ENCODE data around the gene FLT3LG.
"Not testable (repeated sequence)": the region's sequence is repeated elsewhere in the genome, so short reads cannot be mapped to it uniquely, and the experiment has no call there.

The FLT3LG gene

DNA sequence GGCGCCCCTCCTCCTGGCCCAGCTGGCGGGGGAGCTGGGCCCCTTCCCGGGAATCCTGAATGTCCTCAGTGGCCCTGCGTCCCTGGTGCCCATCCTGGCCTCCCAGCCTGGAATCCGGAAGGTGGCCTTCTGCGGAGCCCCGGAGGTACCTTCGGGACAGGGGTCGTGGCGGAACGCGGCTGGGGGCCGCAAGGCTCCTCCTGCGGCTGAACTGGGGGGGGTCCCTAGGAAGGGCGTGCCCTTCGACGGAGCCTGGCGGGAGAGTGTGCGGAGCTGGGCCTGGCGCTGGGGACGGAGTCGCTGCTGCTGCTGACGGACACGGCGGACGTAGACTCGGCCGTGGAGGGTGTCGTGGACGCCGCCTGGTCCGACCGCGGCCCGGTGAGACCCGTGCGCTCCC, 12.4 kb upstream of the FLT3LG start:
- DNase-seq = no peak

DNA sequence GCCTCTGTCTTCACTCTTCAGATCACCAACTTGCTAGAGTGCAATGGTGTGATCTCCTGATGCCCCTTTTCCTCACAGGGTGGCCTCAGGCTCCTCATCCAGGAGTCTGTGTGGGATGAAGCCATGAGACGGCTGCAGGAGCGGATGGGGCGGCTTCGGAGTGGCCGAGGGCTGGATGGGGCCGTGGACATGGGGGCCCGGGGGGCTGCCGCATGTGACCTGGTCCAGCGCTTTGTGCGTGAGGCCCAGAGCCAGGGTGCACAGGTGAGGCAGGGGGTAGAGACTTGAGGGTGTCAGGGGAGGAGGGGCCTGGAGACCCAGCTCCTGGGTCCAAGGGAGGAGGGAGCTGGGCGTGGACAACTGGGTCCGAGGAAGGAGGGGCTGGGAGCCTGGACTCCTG, 11.5 kb upstream of the FLT3LG start:
- no peak for DNase-seq

DNA sequence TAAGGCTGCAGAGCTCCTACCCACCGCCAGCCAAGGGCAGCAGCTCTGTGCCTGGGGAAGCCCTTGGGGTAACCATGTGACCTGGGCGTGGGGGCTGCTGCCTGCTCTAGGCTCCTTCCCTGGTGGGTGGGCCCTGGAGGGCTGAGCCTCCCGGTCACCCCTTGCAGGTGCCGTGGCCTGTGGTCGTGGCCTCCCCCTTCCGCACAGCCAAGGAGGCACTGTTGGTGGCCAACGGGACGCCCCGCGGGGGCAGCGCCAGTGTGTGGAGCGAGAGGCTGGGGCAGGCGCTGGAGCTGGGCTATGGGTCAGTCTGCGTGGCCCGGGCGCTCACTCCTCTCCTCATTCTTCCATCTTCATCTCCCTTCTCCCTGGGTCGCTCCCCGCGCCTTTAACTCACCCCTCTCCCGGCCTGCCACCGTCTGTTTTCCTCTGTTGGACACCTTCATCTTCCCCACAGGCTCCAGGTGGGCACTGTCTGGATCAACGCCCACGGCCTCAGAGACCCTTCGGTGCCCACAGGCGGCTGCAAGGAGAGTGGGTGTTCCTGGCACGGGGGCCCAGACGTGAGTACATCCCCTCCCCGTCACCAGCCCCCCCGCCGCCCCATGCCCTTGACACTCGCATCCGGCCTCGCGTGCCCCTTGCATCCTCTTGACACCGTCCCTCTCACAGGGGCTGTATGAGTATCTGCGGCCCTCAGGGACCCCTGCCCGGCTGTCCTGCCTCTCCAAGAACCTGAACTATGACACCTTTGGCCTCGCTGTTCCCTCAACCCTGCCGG, 9.9 kb upstream of the FLT3LG start:
- DNase-seq = no peak

DNA sequence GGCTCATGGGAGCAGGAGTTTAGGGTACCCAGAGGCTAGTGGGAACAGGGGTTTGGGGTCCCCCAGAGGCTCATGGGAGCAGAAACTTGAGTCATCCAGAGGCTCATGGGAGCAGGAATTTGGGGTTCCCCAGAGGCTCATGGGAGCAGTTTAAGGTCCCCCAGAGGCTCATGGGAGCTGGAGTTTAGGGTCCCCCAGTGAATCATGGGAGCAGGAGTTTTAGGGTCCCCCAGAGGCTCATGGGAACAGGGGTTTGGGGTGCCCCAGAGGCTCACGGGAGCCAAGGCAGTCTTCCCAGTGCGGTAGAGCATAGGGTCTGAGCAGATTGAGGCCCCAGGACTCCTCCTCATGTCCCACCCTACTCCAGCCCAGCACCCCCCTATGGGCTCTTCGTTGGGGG, 8.6 kb upstream of the FLT3LG start:
- no peak for DNase-seq

DNA sequence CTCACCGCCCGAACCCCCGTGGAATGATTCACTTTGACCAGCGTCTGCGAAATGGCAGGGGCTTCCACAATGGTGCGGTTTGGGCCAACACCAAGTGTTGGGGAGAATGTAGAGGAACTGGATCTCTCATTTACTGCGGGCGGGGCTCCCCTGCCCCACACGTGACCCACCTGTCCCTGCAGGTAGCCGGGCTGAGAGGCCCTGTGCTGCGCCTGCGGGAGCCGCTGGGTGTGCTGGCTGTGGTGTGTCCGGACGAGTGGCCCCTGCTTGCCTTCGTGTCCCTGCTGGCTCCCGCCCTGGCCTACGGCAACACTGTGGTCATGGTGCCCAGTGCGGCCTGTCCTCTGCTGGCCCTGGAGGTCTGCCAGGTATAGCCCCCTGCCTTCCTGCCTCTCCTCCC, 5.8 kb upstream of the FLT3LG start:
- DNase-seq = no peak

DNA sequence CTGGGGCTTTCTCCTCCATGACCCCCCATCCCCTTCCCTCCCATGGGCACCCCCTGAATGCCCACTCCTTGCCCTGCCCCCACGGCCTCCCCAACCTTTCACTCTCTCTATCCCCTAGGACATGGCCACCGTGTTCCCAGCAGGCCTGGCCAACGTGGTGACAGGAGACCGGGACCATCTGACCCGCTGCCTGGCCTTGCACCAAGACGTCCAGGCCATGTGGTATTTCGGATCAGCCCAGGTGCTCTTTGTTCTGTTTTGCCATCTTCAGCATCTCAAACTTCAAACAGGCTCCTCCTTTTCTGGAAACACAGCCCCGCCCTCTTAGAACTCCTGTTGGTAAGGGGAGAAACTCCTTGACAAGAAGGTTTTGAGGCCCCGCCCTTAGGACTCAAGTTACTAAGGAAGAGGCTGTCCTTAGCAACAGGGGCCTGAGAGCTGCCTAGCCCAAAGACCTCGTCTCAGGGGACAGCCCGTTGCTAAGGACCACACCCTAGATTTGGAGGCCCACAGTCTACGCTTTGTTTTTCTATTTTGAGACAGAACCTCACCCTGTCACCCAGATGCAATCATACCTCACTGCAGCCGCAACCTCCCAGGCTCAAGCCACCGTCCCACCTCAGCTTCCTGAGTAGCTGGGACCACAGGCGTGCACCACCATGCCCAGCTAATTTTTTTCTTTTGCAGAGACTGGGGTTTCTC, 5.1 kb upstream of the FLT3LG start:
- DNase-seq = no peak

DNA sequence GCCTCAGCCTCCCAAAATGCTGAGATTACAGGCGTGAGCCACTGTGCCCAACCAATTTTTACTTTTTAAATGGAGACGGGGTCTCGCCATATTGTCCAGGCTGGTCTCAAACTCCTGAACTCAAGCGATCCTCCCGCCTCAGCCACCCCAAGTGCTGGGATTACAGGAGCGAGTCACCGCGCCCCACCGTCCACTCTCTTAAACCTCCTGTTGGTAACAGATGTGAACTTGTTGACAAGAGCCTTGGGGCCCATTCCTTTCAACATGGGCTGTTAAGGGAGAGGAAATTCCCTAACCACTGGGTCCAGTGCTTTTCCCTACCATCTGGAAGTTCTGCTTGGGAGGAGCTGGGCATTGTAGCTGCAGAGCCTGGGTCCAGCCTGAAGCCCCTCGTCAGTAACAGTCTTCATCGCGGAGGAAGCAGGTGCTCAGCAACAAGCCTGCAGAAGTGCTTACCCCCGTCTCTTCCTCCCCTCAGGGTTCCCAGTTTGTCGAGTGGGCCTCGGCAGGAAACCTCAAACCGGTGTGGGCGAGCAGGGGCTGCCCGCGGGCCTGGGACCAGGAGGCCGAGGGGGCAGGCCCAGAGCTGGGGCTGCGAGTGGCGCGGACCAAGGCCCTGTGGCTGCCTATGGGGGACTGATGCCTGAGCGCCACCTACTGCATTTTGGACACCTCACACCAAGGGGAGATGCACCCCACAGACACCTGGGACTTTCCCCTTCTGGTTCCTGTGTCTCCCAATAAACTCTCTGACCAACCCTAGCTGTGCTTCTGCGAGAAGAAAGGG, 4.0 kb upstream of the FLT3LG start:
- no peak for DNase-seq

DNA sequence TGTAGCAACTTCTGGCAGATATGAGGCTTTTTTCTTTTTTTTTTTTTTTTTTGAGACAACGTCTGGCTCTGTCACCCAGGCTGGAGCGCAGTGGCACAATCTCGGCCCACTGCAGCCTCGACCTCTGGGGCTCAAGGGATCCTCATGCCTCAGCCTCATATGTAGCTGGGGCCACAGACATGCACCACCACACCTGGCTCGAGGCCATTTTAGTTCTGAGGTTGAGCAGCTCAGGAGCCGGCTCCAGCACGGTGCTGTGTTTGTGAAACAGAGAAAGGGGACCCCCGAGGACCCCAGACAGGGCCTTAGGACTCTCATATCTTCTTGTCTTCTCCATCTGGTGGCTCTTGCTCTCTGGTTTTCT, 3.4 kb upstream of the FLT3LG start:
- no peak for DNase-seq

DNA sequence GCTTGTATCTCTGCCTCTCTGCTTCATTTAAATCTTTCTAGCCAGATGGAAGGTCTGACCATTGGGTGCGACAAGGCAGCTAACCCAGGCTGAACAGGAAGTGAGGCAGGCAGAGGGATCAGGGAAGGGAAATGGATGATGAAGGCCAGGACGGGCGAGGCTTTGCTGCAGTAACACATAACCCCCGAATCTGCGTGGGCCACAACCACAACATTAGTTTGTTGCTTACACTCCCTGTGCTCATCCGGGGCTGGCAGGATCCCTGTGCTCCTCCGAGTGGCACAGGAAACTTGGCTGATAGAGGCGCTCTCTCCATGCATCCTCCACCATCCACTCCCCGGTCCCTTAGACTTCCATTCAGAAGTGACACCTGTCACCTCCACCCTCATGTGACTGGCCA, 1.1 kb upstream of the FLT3LG start:
- no peak for DNase-seq

DNA sequence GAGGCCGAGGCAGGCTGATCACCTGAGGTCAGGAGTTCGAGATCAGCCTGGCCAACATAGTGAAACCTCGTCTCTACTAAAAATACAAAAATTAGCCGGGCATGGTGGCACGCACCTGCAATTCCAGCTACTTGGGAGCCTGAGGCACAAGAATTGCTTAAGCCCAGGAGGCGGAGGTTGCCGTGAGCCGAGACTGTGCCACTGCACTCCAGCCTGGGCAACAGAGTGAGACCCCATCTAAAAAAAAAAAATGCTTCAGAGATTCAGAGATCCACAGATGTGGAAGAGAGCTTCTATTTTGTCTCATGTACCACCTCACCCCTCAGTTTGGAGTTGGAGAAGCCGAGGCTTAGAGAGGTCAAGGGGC, 531 bp upstream of the FLT3LG start:
- DNase-seq = not testable (repeated sequence)

DNA sequence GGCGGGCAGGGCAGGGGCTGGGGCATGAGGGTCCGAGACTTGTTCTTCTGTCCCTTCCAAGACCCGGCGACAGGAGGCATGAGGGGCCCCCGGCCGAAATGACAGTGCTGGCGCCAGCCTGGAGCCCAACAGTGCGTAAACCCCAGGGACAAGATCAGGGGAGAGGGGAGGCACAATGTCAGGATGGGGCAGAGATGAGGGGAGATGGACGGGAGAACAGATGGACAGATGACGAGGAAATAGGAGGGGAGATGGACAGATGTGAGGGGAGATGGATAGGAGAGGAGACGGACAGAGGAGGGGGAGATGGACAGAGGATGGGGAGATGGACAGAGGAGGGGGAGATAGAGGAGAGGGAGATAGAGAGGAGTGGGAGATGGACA, 518 bp downstream of the FLT3LG start:
- no peak for DNase-seq

DNA sequence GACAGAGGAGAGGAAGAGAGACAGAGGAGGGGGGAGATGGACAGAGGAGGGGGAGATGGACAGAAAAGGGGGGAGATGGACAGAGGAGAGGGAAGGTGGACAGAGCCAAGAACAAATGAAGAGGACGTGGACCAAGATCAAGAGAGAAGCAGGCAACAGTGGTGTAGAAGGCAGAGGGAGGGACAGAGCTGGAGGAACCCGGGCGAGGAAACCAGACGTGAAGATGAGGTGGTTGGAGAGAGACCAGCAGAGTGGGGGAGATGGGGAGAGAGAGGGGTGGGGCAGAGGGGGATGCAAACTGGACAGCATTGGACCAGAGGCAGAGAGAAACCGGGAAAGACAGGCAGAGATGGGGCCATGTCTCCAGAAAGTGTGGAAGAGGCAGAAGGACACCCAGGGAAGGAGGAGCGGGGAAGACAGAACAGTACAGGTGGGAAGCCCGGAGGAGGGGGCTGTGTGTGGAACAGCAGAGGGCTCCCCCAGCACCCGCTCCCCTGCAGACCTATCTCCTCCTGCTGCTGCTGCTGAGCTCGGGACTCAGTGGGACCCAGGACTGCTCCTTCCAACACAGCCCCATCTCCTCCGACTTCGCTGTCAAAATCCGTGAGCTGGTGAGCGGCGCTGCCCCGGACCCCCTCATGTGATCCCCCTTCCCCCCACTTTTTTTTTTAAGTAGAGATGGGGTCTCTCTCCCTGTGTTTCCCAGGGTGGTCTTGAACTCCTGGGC, 1.3 kb downstream of the FLT3LG start:
- DNase-seq = no peak

DNA sequence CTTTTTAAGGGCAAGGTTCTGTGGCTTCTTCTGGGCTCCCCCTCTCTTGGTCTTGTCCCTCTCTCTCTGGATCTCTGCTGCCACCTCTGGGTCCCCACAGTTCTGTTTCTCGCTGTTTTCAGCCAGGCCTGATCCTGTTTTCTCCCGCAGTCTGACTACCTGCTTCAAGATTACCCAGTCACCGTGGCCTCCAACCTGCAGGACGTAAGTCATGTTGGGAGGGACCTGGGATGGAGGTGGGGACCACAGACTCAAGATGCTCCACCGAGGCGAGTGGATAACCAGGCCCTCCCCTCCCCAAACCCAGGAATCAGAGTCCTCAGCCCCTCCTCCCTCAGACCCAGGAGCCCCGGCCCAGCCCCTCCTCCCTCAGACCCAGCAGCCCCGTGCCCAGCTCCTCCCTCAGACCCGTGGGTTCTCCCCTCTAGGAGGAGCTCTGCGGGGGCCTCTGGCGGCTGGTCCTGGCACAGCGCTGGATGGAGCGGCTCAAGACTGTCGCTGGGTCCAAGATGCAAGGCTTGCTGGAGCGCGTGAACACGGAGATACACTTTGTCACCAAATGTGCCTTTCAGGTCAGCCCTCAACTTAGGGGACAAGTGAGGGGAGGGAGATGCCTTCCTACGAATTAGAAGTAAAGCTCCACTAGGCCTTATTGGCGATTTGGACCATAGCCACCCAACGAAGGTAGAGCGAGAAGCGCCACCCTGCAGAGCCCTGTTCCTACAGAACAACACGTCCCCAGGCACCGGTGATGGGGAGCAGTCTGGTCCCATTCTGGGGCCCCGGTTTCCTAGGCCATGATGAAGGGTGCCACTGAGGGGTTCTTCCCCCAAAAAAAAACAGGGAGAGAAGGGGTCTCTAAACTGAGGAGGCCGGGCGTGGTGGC, 2.2 kb downstream of the FLT3LG start:
- DNase-seq = no peak

DNA sequence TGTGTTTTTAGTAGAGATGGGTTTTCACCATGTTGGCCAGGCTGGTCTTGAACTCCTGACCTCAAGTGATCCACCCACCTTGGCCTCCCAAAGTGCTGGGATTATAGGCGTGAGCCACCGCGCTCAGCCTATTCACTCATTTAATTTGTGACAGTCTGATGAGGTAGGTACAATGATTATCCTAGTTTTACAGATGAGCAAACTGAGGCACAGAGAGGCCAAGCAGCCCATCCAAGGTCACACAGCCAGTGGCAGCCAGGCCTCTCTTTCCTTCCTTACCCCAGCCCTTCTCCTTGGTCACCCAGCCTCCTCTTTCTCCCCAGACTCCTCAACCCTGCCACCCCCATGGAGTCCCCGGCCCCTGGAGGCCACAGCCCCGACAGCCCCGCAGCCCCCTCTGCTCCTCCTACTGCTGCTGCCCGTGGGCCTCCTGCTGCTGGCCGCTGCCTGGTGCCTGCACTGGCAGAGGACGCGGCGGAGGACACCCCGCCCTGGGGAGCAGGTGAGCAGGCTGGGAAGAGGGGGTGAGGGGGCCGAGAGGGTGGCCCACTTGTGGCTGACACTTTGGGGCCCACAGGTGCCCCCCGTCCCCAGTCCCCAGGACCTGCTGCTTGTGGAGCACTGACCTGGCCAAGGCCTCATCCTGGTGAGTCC, 6.1 kb downstream of the FLT3LG start:
- no peak for DNase-seq

DNA sequence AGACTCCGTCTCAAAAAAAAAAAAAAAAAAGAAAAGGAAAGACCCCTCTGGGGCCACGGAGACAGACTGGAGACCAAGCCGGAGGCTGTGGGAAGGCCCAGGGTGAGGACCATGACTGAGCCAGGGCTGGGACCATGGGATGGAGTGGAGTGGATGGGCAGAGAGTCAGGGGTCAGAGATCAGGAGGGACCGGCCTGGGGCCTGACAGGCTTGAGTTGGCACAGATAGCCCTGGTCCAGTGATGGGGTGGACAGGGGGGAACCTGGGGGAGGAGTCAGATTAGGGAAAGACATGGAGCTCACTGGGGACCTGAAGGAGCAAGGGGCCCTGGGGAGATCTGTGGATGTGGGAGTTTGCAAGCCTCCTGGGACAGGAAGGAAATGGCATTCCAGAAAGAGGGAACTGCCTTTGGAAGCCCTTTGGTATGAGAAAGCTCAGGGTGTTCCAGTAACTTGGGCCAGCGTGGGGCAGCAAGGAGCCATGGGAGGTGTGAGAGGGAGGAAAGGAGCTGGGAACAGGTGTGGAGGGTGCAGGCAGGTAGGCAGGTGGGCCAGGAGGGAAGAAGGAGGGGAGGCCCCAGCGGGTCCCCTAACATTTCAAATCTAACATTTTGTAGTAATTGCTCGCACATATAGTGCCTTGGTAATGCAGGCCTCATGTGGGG, 7.1 kb downstream of the FLT3LG start:
- no peak for DNase-seq

DNA sequence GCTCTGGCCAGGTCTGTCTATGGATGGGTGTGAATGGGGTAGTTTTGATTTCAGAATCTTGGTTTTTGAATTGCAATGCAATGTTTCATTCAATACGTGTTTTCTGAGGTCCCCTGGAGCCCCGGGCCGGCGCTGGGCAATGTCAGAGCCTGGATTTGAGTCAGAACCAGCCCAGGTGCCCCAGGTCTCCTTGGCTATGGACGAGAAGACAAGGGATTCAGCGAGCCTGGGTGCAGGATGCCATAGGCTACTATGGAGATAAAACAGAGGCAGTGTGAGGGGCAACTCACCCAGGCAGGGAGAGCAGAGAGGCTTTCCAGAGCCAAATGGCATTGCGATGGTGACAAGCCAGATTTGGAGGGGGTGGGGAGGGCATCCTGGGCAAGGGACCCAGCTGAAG, 12.2 kb downstream of the FLT3LG start:
- no peak for DNase-seq

DNA sequence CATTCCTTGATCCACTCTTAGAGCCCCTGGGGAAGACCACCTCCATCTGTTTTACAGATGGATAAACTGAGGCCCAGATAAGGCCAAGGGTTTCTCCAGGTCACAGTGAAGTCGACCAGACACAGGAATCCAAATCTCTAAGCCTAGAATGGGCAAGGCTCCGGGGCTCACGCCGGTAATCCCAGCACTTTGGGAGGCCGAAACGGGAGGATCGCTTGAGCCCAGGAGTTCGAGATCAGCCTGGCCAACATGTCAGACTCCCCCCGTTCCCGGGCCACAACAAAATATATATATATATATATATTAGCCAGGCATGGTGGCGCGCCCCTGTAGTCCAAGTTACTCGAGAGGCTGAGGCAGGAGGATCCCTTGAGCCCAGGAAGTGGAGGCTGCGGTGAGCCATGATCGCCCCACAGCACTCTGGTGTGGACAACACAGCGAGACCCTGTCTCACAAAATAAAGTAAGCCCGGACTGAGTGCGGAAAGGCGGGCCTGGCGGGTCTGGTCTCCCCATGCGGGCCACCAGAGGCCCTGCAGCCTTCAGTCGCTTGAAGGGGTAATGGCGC, 12.8 kb downstream of the FLT3LG start:
- no peak for DNase-seq

DNA sequence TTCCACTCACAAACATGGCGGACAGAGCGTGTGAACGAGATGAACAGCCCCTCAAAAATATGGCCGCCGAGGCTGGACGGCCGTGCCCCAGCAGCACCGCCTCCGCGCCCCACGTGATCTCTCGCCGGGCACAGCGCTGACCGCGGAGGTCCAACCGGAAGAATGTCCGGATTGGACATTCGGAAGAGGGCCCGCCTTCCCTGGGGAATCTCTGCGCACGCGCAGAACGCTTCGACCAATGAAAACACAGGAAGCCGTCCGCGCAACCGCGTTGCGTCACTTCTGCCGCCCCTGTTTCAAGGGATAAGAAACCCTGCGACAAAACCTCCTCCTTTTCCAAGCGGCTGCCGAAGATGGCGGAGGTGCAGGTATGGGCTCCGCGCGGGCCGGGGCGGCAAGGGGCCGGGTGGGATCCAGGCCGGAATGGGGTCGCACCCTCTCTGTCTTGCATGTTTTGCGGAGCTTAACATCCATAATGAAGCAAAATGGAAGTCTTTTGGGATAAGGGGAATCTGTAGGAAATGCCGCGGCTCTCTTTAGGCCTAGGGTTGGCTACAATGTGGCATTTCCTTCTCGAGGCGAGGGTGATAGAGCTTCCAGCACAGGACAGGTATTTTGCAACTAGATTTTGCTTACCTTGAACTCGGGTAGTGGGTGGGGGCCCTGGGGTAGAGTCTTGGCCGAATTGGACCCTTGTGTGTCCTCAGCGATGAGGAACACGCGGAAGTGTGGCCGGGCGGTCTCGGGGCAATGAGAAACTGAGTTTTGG, 13.4 kb downstream of the FLT3LG start, which contains the start of gene RPL13A:
TSS of gene RPL13A (plus strand) at position 332 of the 769 bp plus-strand sequence. CDS start at position 354, 22 bp downstream.
- peak; percentile 90 for DNase-seq

Measured in right kidney (tissue), 1 donor.